PFSK-1 (cell line): Measurements from ENCODE around the gene BCOR.

Experiments used
- FOXP2 ChIP-seq: optimal IDR thresholded peaks from 2 replicates; pipeline ENCODE3; 2011; ENCODE audit warnings: borderline replicate concordance, control low read depth, inconsistent platforms; ENCODE audit not compliant: insufficient read depth; ENCODE audit errors: extremely low read length, extremely low read depth
- POLR2AphosphoS5 ChIP-seq: IDR thresholded peaks from 2 replicates; pipeline ENCODE4 v1.6.1; 2012; ENCODE audit warnings: low read depth, mild to moderate bottlenecking, control low read depth, low read length, moderate library complexity
- SIN3A ChIP-seq: IDR thresholded peaks from 2 replicates; pipeline ENCODE4 v1.6.1; 2012; ENCODE audit warnings: mild to moderate bottlenecking, low read length, moderate library complexity, borderline replicate concordance; ENCODE audit not compliant: insufficient read depth
- TAF1 ChIP-seq: IDR thresholded peaks from 2 replicates; pipeline ENCODE4 v1.6.1; 2012; ENCODE audit warnings: low read length, control low read depth, borderline replicate concordance; ENCODE audit not compliant: insufficient read depth
- TF ChIP-seq, protein P1 (sequence below), 2 experiments: IDR thresholded peaks; 2 replicates each; pipeline versions ENCODE4 v1.6.1 to v1.8.0; 2011 to 2012; ENCODE audit warnings: low read depth in 2 of 2, low read length in 2 of 2, control low read depth in 1 of 2, inconsistent platforms in 1 of 2, mild to moderate bottlenecking in 1 of 2, moderate library complexity in 1 of 2; ENCODE audit not compliant: insufficient read depth in 1 of 2

Gene BCOR

GRCh38 chrX:40101430-40101802, 3.7 kb upstream of the BCOR start:
- TF ChIP-seq TAF1: no peak
- TF ChIP-seq, protein P1, sequence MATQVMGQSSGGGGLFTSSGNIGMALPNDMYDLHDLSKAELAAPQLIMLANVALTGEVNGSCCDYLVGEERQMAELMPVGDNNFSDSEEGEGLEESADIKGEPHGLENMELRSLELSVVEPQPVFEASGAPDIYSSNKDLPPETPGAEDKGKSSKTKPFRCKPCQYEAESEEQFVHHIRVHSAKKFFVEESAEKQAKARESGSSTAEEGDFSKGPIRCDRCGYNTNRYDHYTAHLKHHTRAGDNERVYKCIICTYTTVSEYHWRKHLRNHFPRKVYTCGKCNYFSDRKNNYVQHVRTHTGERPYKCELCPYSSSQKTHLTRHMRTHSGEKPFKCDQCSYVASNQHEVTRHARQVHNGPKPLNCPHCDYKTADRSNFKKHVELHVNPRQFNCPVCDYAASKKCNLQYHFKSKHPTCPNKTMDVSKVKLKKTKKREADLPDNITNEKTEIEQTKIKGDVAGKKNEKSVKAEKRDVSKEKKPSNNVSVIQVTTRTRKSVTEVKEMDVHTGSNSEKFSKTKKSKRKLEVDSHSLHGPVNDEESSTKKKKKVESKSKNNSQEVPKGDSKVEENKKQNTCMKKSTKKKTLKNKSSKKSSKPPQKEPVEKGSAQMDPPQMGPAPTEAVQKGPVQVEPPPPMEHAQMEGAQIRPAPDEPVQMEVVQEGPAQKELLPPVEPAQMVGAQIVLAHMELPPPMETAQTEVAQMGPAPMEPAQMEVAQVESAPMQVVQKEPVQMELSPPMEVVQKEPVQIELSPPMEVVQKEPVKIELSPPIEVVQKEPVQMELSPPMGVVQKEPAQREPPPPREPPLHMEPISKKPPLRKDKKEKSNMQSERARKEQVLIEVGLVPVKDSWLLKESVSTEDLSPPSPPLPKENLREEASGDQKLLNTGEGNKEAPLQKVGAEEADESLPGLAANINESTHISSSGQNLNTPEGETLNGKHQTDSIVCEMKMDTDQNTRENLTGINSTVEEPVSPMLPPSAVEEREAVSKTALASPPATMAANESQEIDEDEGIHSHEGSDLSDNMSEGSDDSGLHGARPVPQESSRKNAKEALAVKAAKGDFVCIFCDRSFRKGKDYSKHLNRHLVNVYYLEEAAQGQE (IDR thresholded peaks at IDR 0.05; ENCODE audit: insufficient read depth in 1 of 2, low read depth in 2 of 2, low read length in 2 of 2): no peak
- TF ChIP-seq SIN3A: no peak
- TF ChIP-seq FOXP2: no peak
- no peak for TF ChIP-seq POLR2AphosphoS5

GRCh38 chrX:40100537-40101429, 3.0 kb upstream of the BCOR start:
- TF ChIP-seq, protein P1 (IDR thresholded peaks at IDR 0.05; ENCODE audit: insufficient read depth in 1 of 2, low read depth in 2 of 2, low read length in 2 of 2): no peak
- TF ChIP-seq POLR2AphosphoS5 (no peak), SIN3A (no peak), FOXP2 (no peak), TAF1 (no peak)

- TF ChIP-seq, protein P1 (IDR thresholded peaks at IDR 0.05; ENCODE audit: insufficient read depth in 1 of 2, low read depth in 2 of 2, low read length in 2 of 2): no peak
- TF ChIP-seq FOXP2 (no peak), TAF1 (no peak), SIN3A (no peak), POLR2AphosphoS5 (no peak)
Observed at GRCh38 chrX:40100141-40100536, 2.4 kb upstream of the BCOR start.

GRCh38 chrX:40099055-40099958, 1.5 kb upstream of the BCOR start:
- TF ChIP-seq, protein P1 (IDR thresholded peaks at IDR 0.05; ENCODE audit: insufficient read depth in 1 of 2, low read depth in 2 of 2, low read length in 2 of 2): no peak
- TF ChIP-seq FOXP2 (no peak), POLR2AphosphoS5 (no peak), SIN3A (no peak), TAF1 (no peak)
